Measurements from ENCODE around the gene GRIK1. TPM values are rescaled to one million over a fixed set of nuclear protein-coding genes. Genes with fewer than 3 reads are reported as not detected.

GRIK1 gene
- total RNA-seq, 1 donor from 2014 or later, result 4.6 TPM

DNA sequence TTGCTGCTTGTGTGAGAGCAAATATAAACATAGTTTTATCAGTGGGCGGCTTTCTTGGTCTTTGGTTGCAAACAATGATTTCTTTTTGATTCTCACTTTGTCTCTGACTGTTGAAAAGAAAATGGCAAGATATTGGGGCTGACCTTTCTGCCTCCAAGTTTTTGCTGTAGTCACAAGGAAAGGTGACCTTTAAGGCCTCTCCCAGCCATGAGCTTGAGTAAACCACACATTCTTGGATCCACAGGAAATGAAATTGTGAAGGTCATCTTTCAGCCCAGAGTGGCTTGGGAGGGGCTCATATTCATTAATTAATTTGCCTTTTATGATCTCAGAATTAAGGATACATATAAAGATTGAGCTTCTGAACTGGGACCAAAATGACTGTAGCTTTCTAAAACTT is 399.5 kb downstream of the GRIK1 start:
- no peak for ATAC-seq
- intact Hi-C loops (cut with DNase I), result no loop called here
- DNase-seq (ENCODE audit: low spot score), result no peak

- intact Hi-C loops (cut with DNase I), result no loop called here
- no peak for DNase-seq (ENCODE audit: low spot score)
- no peak for ATAC-seq
Measured at GRCh38 chr21:29538115-29538514, 401.7 kb downstream of the GRIK1 start.

DNA sequence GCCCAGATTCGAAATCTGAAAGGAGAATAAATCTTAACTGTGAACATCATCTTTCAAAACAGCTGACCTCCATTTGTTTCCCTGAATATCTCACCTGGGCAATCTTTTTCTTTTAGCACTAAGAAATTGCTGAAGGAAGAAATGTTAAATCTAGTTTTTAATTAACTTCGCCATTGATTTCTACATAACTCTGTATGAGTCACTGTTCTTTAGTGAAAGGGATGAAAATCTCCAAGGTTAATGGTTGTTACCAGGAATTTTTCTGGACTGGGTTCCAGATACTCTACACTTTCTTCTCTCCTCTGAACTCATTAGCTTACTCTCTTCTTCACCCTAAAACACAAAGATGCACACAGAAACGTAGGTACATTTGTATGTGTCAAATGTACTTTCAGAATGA is 405.3 kb downstream of the GRIK1 start:
- DNase-seq (ENCODE audit: low spot score), result no peak
- intact Hi-C loops (cut with DNase I), result no loop called here
- no peak for ATAC-seq

DNA sequence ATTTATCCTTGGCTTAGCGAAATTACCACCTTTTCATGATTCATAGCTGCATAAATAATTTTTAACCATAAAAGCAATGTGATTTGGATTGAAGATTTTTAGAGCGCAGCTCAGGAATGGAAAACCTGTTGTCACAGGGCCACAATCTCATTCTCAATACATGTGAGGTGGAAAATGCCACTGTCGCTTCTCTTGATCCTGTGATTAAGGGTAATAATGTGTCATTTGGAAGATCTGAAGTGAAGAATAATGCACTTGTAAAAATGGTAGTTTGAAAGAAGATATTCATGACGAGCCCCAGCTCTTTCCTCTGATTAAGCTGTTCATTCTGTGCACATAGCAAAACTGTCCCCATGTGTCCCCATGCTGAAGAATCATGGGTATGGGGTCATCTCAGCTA is 410.7 kb downstream of the GRIK1 start:
- DNase-seq (ENCODE audit: low spot score) (no peak), ATAC-seq (no peak)
- intact Hi-C loops (cut with DNase I), result no loop called here

DNA sequence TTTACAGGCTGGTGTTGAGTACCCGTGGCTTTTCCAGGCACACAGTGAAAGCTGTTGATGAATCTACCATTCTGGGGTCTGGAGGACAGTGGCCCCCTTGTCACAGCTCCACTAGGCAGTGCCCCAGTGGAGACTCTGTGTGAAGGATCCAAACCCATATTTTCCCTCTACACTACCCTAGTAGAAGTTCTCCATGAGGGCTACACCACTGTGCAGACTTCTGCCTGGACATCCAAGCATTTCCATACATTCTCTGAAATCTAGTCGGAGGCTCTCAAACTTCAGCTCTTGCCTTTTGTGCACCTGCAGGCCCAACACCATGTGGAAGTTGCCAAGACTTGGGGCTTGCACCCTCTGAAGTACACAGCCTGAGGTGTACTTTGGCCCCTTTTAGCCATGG is 413.3 kb downstream of the GRIK1 start:
- DNase-seq (ENCODE audit: low spot score), result no peak
- intact Hi-C loops (cut with DNase I), result no loop called here
- ATAC-seq, result no peak

DNA sequence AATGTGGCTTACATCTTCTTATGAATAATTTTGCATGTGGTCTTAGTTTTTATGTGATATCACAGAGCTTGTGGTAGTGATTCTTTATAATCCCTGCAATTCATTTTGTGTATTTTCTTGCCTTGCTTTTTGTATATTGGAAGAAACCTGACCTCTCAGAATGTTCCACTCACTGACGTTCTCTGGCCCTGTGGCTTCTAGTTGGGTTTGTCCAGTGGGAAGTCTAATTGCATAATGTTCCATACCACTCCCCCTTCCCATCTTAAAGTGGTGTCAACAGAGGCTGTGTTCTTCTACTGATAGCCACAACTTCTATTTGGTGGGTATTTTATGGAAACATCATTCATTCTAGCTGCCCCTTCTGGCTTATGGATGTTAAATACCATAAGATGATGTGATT is 415.7 kb downstream of the GRIK1 start:
- DNase-seq (ENCODE audit: low spot score), result no peak
- intact Hi-C loops (cut with DNase I), result no loop called here
- peak; percentile 87 for ATAC-seq

GRCh38 chr21:29523646-29524045 is 416.1 kb downstream of the GRIK1 start:
- ATAC-seq (peak; percentile 88), DNase-seq (ENCODE audit: low spot score) (no peak)
- intact Hi-C loops (cut with DNase I), result no loop called here

DNA sequence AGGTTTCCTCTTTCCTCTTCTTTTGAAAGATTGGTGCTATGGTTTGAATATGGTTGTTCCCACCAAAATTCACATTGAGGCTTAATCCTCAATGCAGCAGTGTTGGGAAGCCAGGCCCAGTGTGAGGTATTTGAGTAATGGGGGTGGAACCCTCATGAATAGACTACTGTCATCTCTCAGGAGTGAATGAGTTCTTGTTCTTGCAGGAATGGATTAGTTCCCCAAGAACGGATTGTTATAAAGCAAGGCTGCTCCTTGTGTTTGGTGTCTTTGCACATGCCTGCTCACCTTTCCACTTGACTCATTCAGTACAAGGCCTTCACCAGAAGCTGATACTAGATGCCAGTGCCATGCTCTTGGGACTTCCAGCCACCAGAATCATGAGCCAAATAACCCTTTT is 417.9 kb downstream of the GRIK1 start:
- no peak for DNase-seq (ENCODE audit: low spot score)
- no peak for ATAC-seq
- intact Hi-C loops (cut with DNase I), result no loop called here

GRCh38 chr21:29520171-29520570 is 419.6 kb downstream of the GRIK1 start:
- ATAC-seq (no peak), DNase-seq (ENCODE audit: low spot score) (no peak)
- intact Hi-C loops (cut with DNase I), result no loop called here

DNA sequence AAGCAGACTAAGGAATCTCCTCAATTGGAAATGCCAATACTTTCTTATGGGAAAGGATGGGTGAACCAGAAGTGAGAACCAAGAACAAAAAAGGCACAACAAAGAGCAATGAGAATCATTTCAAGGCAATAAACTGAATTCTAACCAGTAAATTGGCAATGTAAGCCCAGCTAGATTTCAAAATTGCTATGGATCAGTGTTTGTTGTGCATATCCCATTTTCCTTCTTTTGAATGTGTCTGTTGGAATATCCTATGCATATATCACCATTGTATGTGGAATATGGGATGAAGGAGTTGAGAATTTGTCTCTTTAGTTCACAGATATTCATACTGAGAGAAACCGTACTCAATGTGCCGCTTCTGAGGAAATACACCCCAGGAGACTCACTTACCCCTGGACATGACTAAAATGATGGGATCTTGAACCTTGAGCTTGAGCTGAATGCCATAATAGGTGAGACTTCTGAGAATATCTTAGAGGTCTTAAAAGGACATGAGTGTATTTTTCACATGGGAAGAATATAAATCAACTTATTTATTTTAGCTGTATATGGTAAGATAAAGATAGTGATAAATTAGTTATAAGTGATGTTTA is 425.0 kb downstream of the GRIK1 start:
- ATAC-seq (no peak), DNase-seq (ENCODE audit: low spot score) (no peak)
- intact Hi-C loops (cut with DNase I), result no loop called here

- ATAC-seq, result no peak
- DNase-seq (ENCODE audit: low spot score), result no peak
- intact Hi-C loops (cut with DNase I), result no loop called here
Measured at GRCh38 chr21:29513535-29513934, 426.3 kb downstream of the GRIK1 start.

DNA sequence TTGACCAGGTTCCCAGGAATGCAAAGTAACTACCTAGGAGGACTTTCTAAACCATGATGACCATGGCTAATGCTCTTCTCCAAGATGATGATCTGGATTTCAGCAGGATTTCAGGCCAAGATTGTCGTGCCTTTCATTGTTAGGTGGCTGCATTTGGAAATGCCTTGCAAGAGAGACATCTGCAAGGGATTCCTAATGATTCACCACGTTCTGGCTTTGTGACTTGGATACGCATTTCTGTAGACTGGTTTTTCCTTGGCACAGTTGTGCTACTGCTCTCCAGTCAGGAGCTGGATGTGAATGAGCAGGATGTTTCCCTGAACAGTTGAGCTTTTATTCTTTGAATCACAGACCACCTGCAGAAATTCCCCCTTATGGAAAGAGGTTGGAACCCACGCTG is 428.7 kb downstream of the GRIK1 start:
- DNase-seq (ENCODE audit: low spot score), result no peak
- intact Hi-C loops (cut with DNase I), result no loop called here
- no peak for ATAC-seq

- intact Hi-C loops (cut with DNase I), result no loop called here
- ATAC-seq, result no peak
- DNase-seq (ENCODE audit: low spot score), result no peak
Measured at GRCh38 chr21:29509121-29509520, 430.7 kb downstream of the GRIK1 start.

DNA sequence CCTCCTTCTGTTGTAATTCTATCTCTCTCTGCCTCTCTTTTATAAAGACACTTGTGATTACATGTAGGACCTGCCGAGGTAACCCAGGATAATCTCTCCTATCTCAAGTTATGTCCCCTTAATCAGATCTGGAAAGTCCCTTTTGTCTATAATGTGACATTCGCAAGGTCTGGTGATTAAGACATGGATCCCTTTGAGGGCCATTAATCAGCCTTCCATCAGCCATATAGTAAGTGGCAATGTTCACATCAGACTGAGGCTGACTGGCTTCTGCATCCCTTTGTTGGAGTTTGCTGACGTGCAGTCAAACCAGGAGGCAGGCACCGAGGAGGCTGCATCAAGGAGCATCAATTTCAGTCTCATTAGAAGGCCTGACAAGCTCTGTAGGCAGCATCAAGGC is 431.5 kb downstream of the GRIK1 start:
- ATAC-seq, result no peak
- no peak for DNase-seq (ENCODE audit: low spot score)
- intact Hi-C loops (cut with DNase I), result no loop called here

DNA sequence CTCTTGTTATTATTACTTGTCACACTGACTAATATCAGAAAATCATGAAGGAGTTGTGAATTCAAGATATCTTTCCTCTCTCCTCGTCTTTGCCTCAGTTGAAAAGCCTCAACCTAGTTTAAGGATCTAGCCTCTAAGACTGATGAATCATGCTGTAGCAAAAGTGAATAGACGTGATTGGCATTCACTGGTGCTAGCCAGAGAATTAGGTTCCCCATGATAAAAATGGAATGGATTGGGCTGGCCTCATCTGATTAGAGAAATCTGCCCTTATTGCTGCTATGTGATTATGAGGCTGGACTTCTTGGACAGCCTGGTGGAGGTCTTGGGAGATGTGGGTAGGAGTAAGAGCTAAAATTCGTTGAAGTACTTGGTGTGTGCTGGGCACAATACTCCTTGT is 432.8 kb downstream of the GRIK1 start:
- no peak for DNase-seq (ENCODE audit: low spot score)
- no peak for ATAC-seq
- intact Hi-C loops (cut with DNase I), result no loop called here

- ATAC-seq (no peak), DNase-seq (ENCODE audit: low spot score) (no peak)
- intact Hi-C loops (cut with DNase I), result no loop called here
Measured at GRCh38 chr21:29506214-29506613, 433.6 kb downstream of the GRIK1 start.

GRCh38 chr21:29504751-29505321 is 435.0 kb downstream of the GRIK1 start:
- intact Hi-C loops (cut with DNase I), result no loop called here
- DNase-seq (ENCODE audit: low spot score), result no peak
- ATAC-seq, result no peak

DNA sequence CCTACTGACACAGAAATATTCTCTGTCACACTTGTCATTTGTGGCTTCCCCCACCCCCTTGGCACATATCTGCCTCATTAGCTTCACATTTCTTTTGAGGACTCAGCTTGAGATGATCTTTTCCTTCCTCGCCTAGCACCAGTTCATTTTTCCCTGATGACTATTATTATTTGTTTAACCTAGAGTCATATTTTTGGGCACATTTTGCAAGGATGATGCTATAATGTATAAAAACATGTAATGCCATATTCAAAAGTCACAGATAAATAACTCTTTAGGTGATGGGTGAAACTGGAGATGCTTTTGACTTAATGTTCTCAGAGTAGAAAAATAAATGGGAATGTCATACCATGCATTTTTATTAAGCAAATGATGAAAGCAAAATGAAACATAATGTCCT is 438.3 kb downstream of the GRIK1 start:
- intact Hi-C loops (cut with DNase I), result no loop called here
- ATAC-seq (no peak), DNase-seq (ENCODE audit: low spot score) (no peak)

- no peak for DNase-seq (ENCODE audit: low spot score)
- intact Hi-C loops (cut with DNase I), result no loop called here
- ATAC-seq, result no peak
Measured at GRCh38 chr21:29499734-29500343, 440.0 kb downstream of the GRIK1 start.

DNA sequence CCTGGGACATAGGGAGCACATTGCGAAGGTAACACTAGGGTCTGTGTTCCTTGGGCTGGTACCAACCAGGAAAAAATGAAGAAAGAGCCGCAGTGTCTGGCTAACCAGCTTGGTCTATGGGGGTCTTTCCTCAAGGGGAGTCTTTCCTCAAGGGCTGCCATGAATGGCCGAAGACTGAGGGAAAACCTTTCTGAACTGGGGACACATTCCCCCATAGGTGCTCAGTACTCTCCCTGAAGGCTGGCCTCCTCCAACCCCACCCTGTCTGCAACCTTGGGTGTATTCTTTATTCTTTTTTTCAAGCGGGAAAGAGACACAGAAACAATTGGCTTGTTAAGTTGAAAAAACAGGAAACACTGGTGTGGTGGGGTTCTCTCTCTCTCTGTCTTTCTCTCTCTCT is 440.6 kb downstream of the GRIK1 start:
- no peak for DNase-seq (ENCODE audit: low spot score)
- intact Hi-C loops (cut with DNase I), result no loop called here
- no peak for ATAC-seq

GRCh38 chr21:29496337-29496736 is 443.5 kb downstream of the GRIK1 start:
- ATAC-seq (no peak), DNase-seq (ENCODE audit: low spot score) (no peak)
- intact Hi-C loops (cut with DNase I), result no loop called here
